Left ventricle myocardium inferior (tissue), 1 donor: ENCODE measurements around the gene KLF6. TPM values are rescaled to one million over a fixed set of nuclear protein-coding genes. Genes with fewer than 3 reads are reported as not detected.

Source experiments
- DNase-seq: peaks from one replicate; pipeline ENCODE4 v3.0.0-alpha.2; 2020
- H3K27ac ChIP-seq: fragments of 200-600 bp; replicated peaks from 2 replicates; pipeline ENCODE4 v1.8.0; 2021
- H3K27me3 ChIP-seq: fragments of 200-600 bp; 2 replicates; pipeline ENCODE4 v1.8.0; 2021; ENCODE audit warnings: low read depth
- H3K36me3 ChIP-seq: fragments of 200-600 bp; 2 replicates; pipeline ENCODE4 v1.8.0; 2021
- H3K4me1 ChIP-seq: fragments of 200-600 bp; 2 replicates; pipeline ENCODE4 v1.8.0; 2021
- H3K4me3 ChIP-seq: fragments of 200-600 bp; 2 replicates; pipeline ENCODE4 v1.8.0; 2021; ENCODE audit warnings: mild to moderate bottlenecking, moderate library complexity
- H3K9me3 ChIP-seq: fragments of 200-600 bp; replicated peaks from 2 replicates; pipeline ENCODE4 v1.8.0; 2021
- intact Hi-C: fragments of 100-400 bp; cut with micrococcal nuclease; formaldehyde crosslinking; loops from one replicate; pipeline ENCODE4 v1.11.0; 2022
- total RNA-seq: library from RNA; stranded (reverse); fragmentation: NEBNext Ultra II Directional; extraction: Animal tissue kit (Norgen Biotek cat#: 25700); gene quantifications from one replicate; pipeline ENCODE4 v1.2.1, GENCODE V29; 2021
- TF ChIP-seq, protein P1 (sequence below): fragments of 200-600 bp; IDR thresholded peaks from 2 replicates; pipeline ENCODE4 v1.8.0; 2021; ENCODE audit warnings: antibody characterized with exemption, mild to moderate bottlenecking, borderline replicate concordance
- donor health status: DM: no; HTN: yes; CAD: no; lungs with severe emphysema.

The KLF6 gene
- total RNA-seq, 1 donor from 2014 or later, result 43.8 TPM

DNA sequence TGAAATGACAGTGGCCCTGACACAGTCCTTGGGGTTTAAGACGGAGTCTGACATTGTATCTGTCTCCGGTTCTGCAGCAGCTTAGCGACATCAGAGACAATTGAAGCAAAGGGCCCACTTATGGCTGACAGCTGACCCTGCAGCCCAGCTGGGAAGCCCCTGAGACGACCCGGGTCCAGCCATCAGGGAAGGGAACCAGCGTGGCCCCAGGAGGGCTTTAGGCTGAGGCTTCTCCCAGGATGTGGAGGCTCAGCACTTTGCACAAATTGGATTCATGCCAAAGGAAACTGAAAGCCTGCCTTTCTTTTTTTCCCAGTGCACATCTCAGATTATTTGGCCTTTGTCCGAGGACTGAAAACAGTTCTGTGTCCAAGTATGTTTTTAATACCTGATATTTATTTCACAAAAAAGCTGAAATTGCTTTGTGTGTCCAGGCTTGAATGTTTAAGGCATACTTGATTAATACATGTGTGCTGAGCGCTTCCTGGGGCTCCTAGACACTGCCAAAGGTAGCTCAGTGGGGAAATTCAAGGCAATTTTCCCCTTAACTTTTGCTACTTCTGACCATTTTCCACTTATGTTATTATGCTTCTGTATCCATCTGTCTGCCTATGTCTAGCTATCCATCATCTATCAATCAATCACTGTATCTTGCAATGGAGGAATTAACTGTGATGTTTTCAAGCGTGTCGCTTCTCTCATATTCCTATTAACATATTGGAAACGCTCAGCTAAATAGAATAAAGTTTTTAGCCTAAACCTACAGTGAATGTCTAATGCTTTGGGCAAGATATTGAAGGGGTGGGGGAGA, 34.8 kb downstream of the KLF6 start:
- Histone ChIP-seq H3K4me1 (peaks cover 62% of the 10 kb centered on the region), H3K9me3 (no peaks in the 10 kb centered on the region), H3K36me3 (no peaks in the 10 kb centered on the region), H3K27ac (peak overlapping the region; percentile 86), H3K4me3 (peak overlapping the region; percentile 53), H3K27me3 (no peaks in the 10 kb centered on the region)
- TF ChIP-seq, protein P1, sequence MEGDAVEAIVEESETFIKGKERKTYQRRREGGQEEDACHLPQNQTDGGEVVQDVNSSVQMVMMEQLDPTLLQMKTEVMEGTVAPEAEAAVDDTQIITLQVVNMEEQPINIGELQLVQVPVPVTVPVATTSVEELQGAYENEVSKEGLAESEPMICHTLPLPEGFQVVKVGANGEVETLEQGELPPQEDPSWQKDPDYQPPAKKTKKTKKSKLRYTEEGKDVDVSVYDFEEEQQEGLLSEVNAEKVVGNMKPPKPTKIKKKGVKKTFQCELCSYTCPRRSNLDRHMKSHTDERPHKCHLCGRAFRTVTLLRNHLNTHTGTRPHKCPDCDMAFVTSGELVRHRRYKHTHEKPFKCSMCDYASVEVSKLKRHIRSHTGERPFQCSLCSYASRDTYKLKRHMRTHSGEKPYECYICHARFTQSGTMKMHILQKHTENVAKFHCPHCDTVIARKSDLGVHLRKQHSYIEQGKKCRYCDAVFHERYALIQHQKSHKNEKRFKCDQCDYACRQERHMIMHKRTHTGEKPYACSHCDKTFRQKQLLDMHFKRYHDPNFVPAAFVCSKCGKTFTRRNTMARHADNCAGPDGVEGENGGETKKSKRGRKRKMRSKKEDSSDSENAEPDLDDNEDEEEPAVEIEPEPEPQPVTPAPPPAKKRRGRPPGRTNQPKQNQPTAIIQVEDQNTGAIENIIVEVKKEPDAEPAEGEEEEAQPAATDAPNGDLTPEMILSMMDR, result no peak
- DNase-seq, result peak; percentile 54
- intact Hi-C loops, result no loop called here

DNA sequence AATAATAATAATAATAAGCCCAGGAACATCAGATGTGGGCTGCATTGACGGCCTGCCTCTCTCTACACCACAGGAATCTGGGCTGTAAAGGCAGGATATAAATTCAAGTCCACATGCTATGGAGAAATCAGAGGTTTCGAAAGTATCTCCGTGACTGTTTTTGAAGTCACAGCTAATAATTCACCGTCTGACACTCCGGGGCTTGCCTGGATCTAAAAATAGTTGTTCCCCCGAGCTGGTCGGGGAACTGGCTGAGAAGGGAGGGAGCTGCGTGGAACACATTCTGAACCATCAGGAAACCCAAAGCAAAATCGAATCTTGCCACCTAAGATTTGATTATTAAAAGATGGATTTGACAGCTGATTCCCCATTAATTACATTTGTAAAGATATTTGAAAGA, 35.4 kb downstream of the KLF6 start:
- no peak for DNase-seq
- Histone ChIP-seq H3K4me3 (peak overlapping the region; percentile 53), H3K36me3 (no peaks in the 10 kb centered on the region), H3K27me3 (no peaks in the 10 kb centered on the region), H3K27ac (peak overlapping the region; percentile 86), H3K9me3 (no peaks in the 10 kb centered on the region), H3K4me1 (peaks cover 55% of the 10 kb centered on the region)
- TF ChIP-seq, protein P1, result no peak
- intact Hi-C loops, result no loop called here

DNA sequence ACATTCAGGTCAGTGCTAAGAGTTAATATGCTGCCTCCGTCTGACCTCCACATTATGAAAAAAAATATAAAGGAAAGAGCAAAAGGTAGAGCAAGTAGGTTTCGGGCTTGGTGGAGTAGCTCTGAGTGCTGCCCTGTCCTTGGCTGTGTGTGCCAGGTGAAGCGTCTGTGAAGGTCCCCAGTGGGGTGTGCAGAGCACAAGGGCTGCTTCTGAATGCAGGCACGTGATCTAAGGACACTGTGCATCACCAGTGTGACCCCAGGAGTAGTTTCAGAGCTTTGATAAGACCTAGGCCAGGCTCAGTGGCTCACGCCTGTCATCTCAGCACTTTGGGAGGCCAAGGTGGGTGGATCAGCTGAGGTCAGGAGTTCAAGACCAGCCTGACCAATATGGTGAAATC, 36.0 kb downstream of the KLF6 start:
- TF ChIP-seq, protein P1, result no peak
- H3K4me3 ChIP-seq, result no peak overlapping the region
- no peaks in the 10 kb centered on the region for H3K36me3 ChIP-seq
- no peak for DNase-seq
- H3K27me3 ChIP-seq, result no peaks in the 10 kb centered on the region
- intact Hi-C loops, result no loop called here
- H3K27ac ChIP-seq, result peak overlapping the region; percentile 86
- H3K9me3 ChIP-seq, result no peaks in the 10 kb centered on the region
- peaks cover 50% of the 10 kb centered on the region for H3K4me1 ChIP-seq

DNA sequence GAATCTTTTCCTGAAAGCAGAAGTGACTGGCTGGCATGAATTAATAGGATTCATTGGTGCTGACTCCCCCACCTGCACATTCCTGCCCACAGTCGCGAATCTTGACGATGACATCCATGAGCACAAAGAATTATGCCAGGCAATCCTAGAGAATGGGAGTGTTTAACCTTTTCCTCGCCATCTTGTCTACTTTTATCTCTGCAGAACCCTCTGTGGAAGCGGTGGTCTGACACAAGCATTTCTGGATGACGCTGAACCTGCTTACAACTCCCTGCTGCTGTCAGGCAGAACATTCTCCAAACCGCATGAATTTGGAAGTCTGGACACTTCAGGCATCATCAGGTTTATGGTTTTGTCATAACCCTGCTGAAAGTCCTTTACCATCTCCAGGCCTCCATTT, 36.5 kb downstream of the KLF6 start:
- intact Hi-C loops, result no loop called here
- Histone ChIP-seq H3K4me1 (peaks cover 50% of the 10 kb centered on the region), H3K9me3 (no peaks in the 10 kb centered on the region), H3K4me3 (no peak overlapping the region), H3K27ac (peak overlapping the region; percentile 86), H3K36me3 (no peaks in the 10 kb centered on the region), H3K27me3 (no peaks in the 10 kb centered on the region)
- TF ChIP-seq, protein P1, result no peak
- DNase-seq, result no peak

DNA sequence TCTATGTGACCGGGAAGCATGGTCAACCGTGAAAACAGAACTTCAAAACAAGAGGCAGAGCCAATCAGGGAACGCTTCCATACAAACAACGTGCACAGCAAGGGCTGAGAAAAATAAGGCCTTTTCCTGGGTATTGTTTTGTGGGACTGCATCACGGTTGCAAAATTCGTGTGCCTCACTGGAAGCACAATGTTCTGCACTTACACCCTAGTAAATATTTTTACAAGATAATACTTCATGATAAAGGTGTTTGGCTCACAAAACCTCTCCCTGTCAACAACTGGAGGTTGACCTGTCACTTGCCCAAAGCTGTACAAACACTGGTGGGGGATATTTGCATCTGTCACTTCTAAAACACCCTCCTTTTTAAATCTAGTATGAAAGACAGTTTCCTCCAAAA, 37.0 kb downstream of the KLF6 start:
- Histone ChIP-seq H3K9me3 (no peaks in the 10 kb centered on the region), H3K4me1 (peaks cover 50% of the 10 kb centered on the region), H3K4me3 (peak overlapping the region; percentile 40), H3K27ac (peak overlapping the region; percentile 86), H3K36me3 (no peaks in the 10 kb centered on the region), H3K27me3 (no peaks in the 10 kb centered on the region)
- DNase-seq, result no peak
- intact Hi-C loops, result no loop called here
- TF ChIP-seq, protein P1, result no peak
